Activated effector memory CD4-positive, alpha-beta T cell treated with Interleukin-2 at 50 U/mL for 16 hours (primary cell): ENCODE results near the gene PUDP.

ENCODE experiments used
- DNase-seq: peaks from one replicate; pipeline ENCODE4 v3.0.0-alpha.2; 2020

The PUDP gene

GRCh38 chrX:7146703-7147412 lies 1.1 kb downstream of the PUDP start:
- DNase-seq, result no peak

- no peak for DNase-seq
These were observed 1.8 kb downstream of the PUDP start for GRCh38 chrX:7146020-7146702.

DNA sequence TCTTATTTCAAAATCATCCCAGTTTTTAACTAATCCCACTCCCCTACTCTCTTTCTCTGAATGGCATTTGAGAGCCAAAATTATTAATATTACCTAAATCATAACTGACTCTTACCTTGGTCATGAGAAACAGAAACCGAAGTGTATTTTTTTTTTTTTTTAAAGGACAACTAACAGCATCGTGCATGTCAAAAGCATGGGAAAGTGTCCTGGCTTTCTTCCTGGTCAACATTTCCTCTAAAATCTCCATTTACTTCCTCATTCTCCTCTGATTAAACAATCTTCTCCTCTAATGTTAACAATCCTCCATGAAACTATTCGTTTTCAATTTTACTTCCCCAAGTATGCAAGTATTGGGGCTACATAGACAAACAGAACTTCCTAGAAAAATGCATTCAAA lies 2.5 kb downstream of the PUDP start:
- no peak for DNase-seq

DNA sequence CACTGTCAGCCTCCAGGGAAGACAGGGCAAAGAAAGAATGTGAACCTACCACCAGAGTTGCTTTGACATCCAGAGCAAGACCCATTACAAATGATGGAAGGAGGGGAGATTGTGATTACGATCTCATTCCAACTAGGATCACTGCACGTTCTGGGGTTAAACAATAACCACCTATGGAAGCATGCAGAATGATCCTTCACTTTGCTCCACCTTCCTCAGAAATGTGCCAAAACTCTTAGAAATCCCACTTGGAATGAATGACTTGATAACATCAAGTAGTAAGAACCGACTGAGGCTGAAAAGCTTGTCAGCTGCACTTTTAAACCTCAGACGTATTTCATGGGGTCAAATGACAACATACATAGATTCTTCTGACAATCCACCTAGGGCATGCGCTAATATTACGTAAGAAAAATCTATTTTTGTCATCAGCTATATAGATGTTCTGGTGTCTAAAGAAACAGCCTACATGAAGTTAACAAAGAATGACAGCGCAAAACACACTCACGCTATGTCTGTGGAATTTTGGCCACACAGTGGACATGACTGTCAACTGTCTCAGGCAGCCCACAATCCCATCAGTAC lies 3.9 kb downstream of the PUDP start:
- no peak for DNase-seq

- DNase-seq, result no peak
These were observed 4.9 kb downstream of the PUDP start for GRCh38 chrX:7143076-7143475.

DNA sequence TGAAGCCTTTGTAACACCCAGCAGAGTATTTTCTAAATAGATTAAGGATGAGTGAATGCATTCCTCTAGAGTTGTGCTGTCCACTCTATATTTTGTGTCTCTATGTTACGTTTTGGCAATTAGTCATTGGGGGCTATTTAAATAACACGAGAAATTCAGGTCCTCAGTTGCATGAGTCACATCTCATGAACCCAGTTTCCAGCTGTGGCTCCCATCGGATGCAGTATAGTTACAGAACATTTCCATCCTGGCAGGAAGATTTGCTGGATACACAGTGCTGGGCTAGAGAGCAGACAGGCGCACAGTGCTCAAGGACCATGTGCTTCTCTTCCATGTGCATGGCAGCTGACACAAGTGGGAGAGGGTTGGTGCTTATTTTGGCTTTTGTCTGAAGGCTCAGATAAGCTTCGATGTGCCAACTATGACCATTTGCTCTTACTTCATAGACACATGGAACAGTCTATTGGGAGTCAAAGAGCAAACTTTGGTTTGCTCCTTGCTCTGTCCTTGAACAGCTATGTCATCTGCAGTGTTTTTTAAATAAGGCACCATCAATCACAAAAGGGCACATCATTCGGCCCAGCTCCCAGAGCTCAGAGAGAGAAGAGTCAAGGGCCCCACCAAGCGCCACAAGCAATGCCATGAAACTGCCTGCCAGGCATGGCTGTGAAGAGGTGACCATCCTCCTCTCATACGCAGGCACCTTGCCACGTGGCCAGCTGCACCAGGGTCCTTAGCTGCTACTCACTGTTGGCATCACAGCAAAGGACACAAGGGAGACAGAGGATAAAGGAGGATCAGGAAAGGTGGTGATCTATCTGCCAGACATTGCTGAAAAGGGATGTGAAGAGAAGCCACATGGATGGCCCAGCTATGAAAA lies 8.5 kb downstream of the PUDP start:
- no peak for DNase-seq

- DNase-seq, result no peak
These were observed 13.0 kb downstream of the PUDP start for GRCh38 chrX:7134981-7135380.

DNA sequence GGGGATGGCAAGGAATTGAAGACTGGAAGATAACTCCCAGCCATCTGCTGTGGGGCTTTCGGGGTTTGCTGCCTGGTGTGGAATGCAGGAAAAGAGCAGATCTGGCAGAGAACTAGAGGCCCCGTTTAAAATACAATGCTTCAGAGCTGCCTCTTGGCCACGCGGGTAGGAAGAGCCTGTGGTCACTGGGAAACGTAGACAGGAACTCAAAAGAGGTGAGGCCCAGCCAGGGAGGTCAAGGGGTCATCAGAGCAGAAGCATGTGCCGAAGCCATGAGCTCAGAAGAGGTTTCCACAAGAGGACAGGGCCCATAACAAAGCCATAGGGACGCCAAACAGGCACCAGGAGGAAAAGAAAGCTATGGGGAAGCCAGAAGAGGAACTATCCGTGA lies 14.9 kb downstream of the PUDP start:
- no peak for DNase-seq

DNA sequence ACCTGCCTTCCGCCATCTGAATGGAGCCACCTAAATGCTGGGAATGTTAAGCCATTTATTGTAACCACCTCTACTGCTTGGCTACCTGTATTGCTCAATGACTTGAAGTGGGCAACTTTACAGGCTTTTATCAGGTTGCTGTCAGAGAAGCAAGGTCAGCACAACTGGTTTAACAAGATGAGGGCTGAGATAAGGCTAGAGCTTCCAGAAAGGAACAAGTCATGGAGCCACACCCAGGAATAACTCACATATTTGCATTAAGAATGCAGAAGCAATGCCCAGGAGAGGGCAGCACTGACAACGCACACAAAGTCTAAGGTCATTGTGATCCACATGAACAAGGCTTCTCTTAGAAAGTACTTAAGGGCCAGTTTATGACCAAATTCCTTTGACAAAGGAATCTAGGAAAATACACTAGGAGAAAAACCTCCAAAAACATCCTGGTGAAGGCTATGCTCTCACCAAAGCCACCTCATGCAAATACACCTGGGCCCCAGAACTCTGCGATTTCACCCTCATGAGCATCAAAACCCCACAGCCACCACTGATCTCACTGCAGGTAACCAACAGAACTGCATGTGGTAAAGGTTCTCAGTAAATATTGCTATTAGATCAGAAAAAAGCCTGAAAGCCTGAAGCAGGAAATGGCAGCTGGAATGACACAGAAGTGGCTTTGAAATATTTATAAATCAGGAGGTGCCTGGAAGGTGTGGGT lies 15.5 kb downstream of the PUDP start:
- DNase-seq, result no peak

DNA sequence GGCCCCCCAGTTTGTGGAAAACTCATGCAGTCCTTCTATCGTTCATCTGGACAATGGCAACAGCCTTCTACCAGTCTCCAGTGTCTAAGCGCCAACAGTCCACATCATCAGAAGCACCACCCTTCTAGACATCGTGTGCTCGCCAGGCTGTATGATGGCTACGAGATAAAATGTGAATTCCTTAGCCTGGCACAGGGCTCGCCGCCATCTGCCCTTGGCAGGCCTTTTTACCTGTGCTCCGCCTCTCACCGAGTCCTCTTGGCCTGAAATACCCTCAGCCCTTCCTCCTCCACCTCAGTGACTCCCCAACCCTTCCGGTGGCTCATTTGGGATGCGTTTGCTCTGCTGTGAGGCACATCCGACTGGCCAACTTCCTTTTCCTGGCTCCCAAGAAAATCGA lies 16.3 kb downstream of the PUDP start:
- no peak for DNase-seq

DNA sequence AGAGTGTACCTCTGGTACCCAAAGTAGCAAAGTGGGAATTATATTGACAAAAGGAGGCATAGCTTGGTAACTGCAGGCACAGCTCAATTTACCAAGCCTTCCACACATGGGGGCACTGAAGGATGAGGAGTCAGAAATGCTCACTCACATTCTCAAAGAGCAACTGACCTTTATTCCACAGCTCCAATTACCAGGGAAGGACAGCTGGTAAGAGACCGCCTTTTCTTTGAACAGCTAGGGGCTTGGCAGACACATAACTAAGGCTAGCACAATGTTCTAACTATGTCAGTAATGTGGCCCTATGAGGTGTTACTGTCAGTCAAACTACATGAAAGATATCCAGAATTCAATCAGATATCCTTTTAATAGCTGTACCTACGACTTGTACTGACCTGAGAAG lies 20.9 kb downstream of the PUDP start:
- DNase-seq, result no peak

DNA sequence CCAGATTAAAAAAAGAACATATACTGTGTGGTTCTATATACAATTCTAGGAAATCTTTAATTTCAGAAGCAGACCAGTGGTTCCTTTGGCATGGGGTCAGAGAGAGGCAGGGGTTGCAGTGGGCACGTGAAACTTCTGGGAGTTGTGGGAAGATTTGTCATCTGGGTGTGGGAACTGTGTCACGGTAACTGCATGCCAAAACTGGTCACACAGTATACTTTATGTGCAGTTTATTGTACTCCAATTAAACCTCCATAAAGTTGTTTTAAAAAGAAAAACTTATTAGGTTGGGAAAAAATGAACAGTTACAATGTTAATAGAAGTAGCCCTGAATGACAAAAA lies 27.1 kb downstream of the PUDP start:
- no peak for DNase-seq

DNA sequence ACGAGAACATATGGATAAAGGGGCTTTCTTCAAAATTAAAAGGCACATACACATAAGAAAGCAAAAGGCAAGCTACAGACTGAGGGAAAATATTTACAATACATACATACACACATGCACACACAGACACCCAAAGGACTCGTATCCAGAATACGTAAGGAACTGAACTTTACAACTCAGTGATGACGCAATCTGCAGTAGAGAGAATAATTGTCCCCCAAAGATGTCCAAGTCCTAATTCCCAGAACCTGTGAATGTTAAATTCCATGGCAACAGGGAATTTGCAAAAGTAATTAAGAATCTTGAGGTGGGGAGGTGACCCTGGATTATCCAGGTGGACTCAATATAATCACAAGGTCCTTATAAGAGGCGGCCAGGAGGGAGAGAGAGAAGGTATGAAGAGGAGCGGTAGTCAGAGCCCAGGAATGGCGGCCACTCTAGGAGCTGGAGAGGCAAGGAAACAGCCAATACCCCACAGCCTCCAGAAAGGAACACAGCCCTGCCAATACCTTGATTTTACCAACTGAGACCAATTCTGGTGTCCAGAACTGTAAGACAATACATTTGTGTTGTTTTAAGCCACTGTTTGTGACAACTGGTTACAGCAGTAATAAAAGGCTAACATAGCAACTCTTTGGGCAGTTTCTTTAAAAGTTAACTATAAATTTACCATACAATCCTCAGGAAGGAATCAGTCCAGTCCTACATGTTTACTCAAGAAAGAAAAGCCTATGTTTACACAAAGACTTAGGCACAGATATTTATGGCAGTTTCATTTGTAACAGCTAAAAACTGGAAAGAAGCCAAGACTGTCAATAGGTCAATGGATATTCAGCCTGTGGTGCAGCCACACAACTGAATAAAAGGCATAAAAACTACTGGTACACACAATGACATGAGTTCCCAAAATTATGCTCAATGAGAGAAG lies 27.7 kb downstream of the PUDP start:
- no peak for DNase-seq

GRCh38 chrX:7117587-7117986 lies 30.4 kb downstream of the PUDP start:
- no peak for DNase-seq

- DNase-seq, result no peak
These were observed 31.9 kb downstream of the PUDP start for GRCh38 chrX:7116081-7116480.

- DNase-seq, result no peak
These were observed 32.4 kb downstream of the PUDP start for GRCh38 chrX:7115557-7115956.

GRCh38 chrX:7112071-7112470 lies 35.9 kb downstream of the PUDP start:
- DNase-seq, result no peak

- DNase-seq, result no peak
These were observed 36.4 kb downstream of the PUDP start for GRCh38 chrX:7111518-7111917.

DNA sequence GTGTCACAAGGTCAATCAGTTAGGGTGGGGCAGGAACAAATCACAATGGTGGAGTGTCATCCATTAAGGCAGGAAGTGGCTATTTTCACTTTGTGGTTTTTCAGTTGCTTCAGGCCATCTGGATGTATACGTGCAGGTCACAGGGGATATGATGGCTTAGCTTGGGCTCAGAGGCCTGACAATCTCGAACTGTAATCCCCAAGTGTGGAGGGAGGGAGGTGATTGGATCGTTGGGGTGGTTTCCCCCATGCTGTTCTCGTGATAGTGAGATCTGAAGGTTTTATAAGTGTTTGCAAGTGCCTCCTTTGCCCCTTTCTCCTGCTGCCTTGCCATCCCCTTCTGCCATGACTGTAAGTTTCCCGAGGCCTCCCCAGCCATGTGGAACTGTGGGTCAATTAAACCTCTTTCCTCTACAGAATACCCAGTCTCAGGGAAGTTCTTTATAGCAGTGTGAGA lies 37.1 kb downstream of the PUDP start:
- no peak for DNase-seq

DNA sequence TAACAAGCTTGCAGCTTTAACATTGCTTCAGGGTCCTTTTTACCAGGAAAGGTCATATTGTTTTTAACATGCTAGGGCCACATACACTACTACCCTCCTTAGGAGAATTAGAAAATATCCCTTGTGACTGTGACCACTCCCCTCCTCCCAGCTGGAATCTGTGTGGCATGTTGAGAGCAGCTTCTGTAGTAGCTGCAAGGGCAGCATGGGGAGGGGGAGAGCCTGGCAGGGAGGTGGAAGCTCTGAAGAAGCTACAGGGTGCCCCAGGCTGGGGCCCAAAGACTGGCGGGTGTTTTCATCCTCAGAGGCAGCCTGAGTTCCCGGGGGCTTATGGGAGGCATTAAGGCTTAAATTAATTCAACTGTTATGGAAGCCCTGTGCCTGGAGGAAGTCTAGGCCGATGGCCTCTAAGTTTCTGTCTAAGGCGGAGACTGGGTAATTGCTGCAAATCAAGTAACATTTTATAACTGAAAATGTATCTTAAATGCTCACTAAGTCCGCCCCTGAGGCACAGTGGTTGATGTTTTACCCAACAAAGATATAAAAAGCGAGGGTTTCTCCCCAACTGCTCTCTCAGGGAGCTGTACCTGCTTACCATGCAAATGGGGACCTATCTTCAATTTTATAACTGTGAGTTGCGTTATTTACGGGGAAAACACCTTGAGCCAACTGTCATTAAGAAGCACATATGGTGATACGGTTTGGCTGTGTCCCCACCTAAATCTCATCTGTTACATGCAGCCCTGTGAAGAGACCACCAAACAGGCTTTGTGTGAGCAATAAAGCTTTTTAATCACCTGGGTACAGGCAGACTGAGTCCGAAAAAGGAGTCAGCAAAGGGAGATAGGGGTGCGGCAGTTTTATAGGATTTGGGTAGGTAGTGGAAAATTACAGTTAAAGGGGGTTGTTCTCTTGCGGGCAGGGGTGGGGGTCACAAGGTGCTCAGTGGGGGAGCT lies 37.8 kb downstream of the PUDP start:
- no peak for DNase-seq
